HL-60 (cell line): Measurements from ENCODE around the gene CCDC87.

Source experiments
- DNase-seq, 2 experiments: peaks; one replicate each; pipeline ENCODE4 v3.0.0-alpha.2; 2010 to 2020; ENCODE audit warnings: low read depth in 1 of 2, low spot score in 1 of 2
- H3K27ac ChIP-seq: fragments of 250-450 bp; sonication (Bioruptor Pico); replicated peaks from 2 replicates; pipeline ENCODE4 v1.5.1; 2020; ENCODE audit warnings: mild to moderate bottlenecking, moderate library complexity
- H3K27me3 ChIP-seq: fragments of 250-450 bp; sonication (Bioruptor Pico); 2 replicates; pipeline ENCODE4 v1.5.1; 2021; ENCODE audit warnings: mild to moderate bottlenecking, moderate library complexity; ENCODE audit not compliant: insufficient read depth, poor library complexity, severe bottlenecking
- H3K4me3 ChIP-seq: replicated peaks from 2 replicates; pipeline ENCODE4 v1.5.1; 2011; ENCODE audit warnings: mild to moderate bottlenecking, control low read depth, low read length; ENCODE audit not compliant: insufficient read depth
- GABPA ChIP-seq: IDR thresholded peaks from 2 replicates; pipeline ENCODE4 v1.6.1; 2012; ENCODE audit warnings: low read depth
- POLR2AphosphoS5 ChIP-seq: IDR thresholded peaks from 2 replicates; pipeline ENCODE4 v1.6.1; 2012; ENCODE audit warnings: low read depth
- SPI1 ChIP-seq: IDR thresholded peaks from 2 replicates; pipeline ENCODE4 v1.6.1; 2012; ENCODE audit warnings: low read depth, mild to moderate bottlenecking, borderline replicate concordance
- TF ChIP-seq, protein P1 (sequence below): IDR thresholded peaks from one replicate; pipeline ENCODE4 v1.5.1; 2011; ENCODE audit warnings: low read length, control low read depth, inconsistent platforms; ENCODE audit not compliant: insufficient read depth
- TF ChIP-seq, protein P2 (sequence below): IDR thresholded peaks from 2 replicates; pipeline ENCODE4 v1.6.1; 2012; ENCODE audit warnings: low read depth; ENCODE audit not compliant: insufficient replicate concordance

CCDC87 gene

DNA sequence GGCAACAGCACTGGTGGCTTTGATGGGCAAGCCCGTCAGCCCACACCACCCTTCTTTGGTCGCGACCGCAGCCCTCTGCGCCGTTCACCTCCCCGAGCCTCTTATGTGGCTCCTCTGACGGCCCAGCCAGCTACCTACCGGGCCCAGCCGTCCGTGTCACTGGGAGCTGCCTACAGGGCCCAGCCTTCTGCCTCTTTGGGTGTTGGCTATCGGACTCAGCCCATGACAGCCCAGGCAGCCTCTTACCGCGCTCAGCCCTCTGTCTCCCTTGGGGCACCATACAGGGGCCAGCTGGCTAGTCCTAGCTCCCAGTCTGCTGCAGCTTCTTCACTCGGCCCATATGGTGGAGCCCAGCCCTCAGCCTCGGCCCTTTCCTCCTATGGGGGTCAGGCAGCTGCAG lies 31.6 kb upstream of the CCDC87 start:
- Histone ChIP-seq H3K27ac (no peak overlapping the region), H3K4me3 (no peak overlapping the region), H3K27me3 (no peaks in the 10 kb centered on the region)
- no peak for TF ChIP-seq SPI1
- TF ChIP-seq, protein P1, sequence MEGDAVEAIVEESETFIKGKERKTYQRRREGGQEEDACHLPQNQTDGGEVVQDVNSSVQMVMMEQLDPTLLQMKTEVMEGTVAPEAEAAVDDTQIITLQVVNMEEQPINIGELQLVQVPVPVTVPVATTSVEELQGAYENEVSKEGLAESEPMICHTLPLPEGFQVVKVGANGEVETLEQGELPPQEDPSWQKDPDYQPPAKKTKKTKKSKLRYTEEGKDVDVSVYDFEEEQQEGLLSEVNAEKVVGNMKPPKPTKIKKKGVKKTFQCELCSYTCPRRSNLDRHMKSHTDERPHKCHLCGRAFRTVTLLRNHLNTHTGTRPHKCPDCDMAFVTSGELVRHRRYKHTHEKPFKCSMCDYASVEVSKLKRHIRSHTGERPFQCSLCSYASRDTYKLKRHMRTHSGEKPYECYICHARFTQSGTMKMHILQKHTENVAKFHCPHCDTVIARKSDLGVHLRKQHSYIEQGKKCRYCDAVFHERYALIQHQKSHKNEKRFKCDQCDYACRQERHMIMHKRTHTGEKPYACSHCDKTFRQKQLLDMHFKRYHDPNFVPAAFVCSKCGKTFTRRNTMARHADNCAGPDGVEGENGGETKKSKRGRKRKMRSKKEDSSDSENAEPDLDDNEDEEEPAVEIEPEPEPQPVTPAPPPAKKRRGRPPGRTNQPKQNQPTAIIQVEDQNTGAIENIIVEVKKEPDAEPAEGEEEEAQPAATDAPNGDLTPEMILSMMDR: no peak
- no peak for TF ChIP-seq POLR2AphosphoS5
- no peak for TF ChIP-seq GABPA
- TF ChIP-seq, protein P2, sequence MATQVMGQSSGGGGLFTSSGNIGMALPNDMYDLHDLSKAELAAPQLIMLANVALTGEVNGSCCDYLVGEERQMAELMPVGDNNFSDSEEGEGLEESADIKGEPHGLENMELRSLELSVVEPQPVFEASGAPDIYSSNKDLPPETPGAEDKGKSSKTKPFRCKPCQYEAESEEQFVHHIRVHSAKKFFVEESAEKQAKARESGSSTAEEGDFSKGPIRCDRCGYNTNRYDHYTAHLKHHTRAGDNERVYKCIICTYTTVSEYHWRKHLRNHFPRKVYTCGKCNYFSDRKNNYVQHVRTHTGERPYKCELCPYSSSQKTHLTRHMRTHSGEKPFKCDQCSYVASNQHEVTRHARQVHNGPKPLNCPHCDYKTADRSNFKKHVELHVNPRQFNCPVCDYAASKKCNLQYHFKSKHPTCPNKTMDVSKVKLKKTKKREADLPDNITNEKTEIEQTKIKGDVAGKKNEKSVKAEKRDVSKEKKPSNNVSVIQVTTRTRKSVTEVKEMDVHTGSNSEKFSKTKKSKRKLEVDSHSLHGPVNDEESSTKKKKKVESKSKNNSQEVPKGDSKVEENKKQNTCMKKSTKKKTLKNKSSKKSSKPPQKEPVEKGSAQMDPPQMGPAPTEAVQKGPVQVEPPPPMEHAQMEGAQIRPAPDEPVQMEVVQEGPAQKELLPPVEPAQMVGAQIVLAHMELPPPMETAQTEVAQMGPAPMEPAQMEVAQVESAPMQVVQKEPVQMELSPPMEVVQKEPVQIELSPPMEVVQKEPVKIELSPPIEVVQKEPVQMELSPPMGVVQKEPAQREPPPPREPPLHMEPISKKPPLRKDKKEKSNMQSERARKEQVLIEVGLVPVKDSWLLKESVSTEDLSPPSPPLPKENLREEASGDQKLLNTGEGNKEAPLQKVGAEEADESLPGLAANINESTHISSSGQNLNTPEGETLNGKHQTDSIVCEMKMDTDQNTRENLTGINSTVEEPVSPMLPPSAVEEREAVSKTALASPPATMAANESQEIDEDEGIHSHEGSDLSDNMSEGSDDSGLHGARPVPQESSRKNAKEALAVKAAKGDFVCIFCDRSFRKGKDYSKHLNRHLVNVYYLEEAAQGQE: no peak
- DNase-seq: no peak

DNA sequence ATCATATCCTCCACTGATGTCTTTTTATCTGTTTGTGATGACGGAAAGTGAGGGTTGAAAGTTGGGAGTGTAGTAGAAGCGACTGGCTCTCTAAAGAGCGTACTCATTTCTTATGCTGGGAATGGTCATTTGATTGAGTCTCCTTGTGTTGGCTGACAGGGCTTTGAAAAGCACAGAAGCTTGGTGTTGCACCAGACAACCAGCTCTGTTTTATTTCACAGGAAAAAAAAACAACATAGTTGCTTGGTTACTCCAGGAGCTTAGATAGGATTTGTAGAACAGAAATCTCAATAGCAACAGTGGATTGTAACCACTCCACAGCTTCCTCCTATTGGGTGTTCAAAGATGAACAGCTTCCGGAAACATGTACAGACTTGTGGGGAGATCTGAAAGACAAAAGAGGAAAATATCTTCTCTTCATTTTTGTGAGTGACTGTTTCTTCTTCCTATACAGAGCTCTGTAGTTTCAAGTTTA lies 26.3 kb upstream of the CCDC87 start:
- TF ChIP-seq POLR2AphosphoS5 (no peak), SPI1 (no peak), GABPA (no peak)
- TF ChIP-seq, protein P1: no peak
- Histone ChIP-seq H3K27ac (peak overlapping the region; percentile 98), H3K4me3 (peak overlapping the region; percentile 52), H3K27me3 (no peaks in the 10 kb centered on the region)
- DNase-seq: peak in 1 of 2 experiments; percentile 63

DNA sequence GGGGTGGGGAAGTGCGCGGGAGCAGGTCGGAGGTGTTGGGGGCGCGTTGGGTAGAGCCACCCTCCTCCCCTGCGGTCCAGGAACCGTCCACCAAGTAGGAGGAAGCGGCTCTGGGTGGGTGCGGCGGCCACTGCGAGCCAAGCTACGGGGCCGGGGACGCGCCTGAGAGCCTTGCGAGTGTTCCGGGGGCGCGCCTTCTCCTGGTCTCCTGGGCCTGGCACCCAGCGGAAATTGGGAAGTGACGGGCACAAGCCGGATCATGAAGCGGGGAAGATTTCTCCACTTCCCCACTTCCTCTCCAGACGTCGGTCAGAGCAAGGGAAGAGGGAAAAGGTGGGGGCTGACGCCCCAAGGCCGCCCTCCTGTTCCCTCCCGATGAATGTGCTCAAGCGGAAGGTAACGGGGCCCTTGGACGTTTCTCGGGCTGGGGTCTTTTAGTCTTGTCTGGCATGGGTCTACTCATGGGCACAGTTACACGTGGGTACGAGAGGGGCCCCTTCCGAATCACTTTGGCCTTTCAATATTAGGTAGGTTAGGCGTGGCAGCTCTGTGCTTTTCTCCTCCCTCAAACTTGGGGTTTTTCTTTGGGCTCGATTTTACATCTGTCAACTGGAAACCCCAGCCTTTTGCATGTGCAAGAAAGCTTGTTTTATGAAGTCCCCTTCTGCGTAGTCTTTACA lies 24.4 kb upstream of the CCDC87 start:
- peak; percentile 94 for TF ChIP-seq SPI1
- TF ChIP-seq, protein P1: no peak
- TF ChIP-seq, protein P2: no peak
- TF ChIP-seq GABPA: peak; percentile 51; the same call in 1 of the 2 replicates
- no peak; the same call in 1 of the 2 replicates for TF ChIP-seq POLR2AphosphoS5
- peak overlapping the region; percentile 98 for H3K27ac ChIP-seq
- H3K4me3 ChIP-seq: peak overlapping the region; percentile 52
- peak; percentile 77 to 79 for DNase-seq
- H3K27me3 ChIP-seq: no peaks in the 10 kb centered on the region
